IPS-NIHi7 (cell line): ENCODE data around the gene AMT.
"Not testable (repeated sequence)": the region's sequence is repeated elsewhere in the genome, so short reads cannot be mapped to it uniquely, and the experiment has no call there.

ENCODE experiments used
- DNase-seq: peaks from one replicate; pipeline ENCODE4 v3.0.0; 2012; ENCODE audit warnings: mixed read lengths; ENCODE audit errors: extremely low spot score

Gene AMT

GRCh38 chr3:49424816-49425215, 2.5 kb upstream of the AMT start:
- no peak for DNase-seq

GRCh38 chr3:49421890-49422378, 339 bp downstream of the AMT start:
- no peak for DNase-seq

- DNase-seq: no peak
These were observed 4.7 kb downstream of the AMT start for GRCh38 chr3:49417516-49418120.

GRCh38 chr3:49416867-49417266, 5.4 kb downstream of the AMT start:
- DNase-seq: no peak

- no peak for DNase-seq
These were observed 6.2 kb downstream of the AMT start for GRCh38 chr3:49415931-49416601.

GRCh38 chr3:49414753-49415152, 7.5 kb downstream of the AMT start:
- no peak for DNase-seq

- no peak for DNase-seq
These were observed 8.9 kb downstream of the AMT start for GRCh38 chr3:49413338-49413734.

GRCh38 chr3:49412632-49413337, 9.5 kb downstream of the AMT start:
- no peak for DNase-seq

- peak; percentile 98 for DNase-seq
These were observed 10.2 kb downstream of the AMT start, which contains the start of the genes RHOA and TCTA for GRCh38 chr3:49411968-49412631. TSS of gene RHOA (minus strand) at chr3:49411976. CDS start at chr3:49375589, 36,387 bp downstream. TSS of gene TCTA (plus strand) at chr3:49412423. CDS start at chr3:49412427, 4 bp downstream.

GRCh38 chr3:49411535-49411967, 10.7 kb downstream of the AMT start:
- peak; percentile 65 for DNase-seq

- no peak for DNase-seq
These were observed 11.3 kb downstream of the AMT start for GRCh38 chr3:49410846-49411534.

- DNase-seq: no peak
These were observed 12.0 kb downstream of the AMT start for GRCh38 chr3:49410066-49410845.

- DNase-seq: no peak
These were observed 15.4 kb downstream of the AMT start for GRCh38 chr3:49406571-49407565.

- not testable (repeated sequence) for DNase-seq
These were observed 16.7 kb downstream of the AMT start for GRCh38 chr3:49405570-49405969.

- DNase-seq: no peak
These were observed 18.4 kb downstream of the AMT start for GRCh38 chr3:49403891-49404290.

GRCh38 chr3:49401766-49402165, 20.5 kb downstream of the AMT start:
- no peak for DNase-seq

- DNase-seq: no peak
These were observed 22.8 kb downstream of the AMT start for GRCh38 chr3:49399461-49399860.

GRCh38 chr3:49397470-49397869, 24.8 kb downstream of the AMT start:
- no peak for DNase-seq

- not testable (repeated sequence) for DNase-seq
These were observed 31.0 kb downstream of the AMT start for GRCh38 chr3:49391310-49391709.
